ENCODE measurements around the gene RSKR. TPM values are rescaled to one million over a fixed set of nuclear protein-coding genes. Genes with fewer than 3 reads are reported as not detected.

RSKR gene
- polyA plus RNA-seq, 2 of the 4 experiments (the other 2 are of a cell fraction) = 5.8 to 18.7 TPM

DNA sequence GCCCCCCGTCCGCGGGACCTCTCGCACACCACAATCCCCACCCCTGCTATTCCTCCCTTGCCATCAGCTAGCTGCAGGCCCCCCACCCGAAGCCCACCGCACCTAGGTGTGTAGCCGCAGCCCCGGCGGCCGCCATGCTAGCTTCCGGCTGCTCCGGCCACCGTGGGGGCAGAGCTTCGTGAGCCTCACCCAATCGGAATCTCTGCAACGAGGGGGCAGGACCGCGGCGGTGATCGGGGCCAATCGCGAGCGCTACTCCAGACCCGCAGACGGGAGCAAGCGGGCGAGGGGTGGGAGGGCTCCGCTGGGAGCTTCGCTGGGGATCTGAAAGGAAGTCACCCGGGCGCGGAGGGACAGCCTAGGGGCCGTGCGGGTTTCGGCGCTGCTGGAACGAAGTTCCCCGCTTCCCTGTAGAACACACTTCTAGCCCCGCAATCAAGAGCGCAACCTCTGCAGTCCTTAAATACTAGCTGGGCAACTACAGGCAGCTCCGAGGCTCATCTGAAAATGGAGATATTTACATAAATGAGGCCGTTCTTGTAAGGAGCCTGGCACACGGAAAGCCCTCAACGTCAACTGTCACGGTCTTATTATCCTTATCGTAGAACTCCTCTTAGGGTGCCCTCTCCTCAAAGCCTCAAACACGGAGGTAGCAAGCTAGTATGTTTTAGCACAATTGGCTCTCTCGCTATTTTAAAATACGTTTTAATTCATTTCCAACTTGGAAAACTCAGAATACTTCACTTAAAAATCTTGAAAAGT, 42.4 kb downstream of the RSKR start, which contains the start of gene PIGS:
Gene PIGS (minus strand): TSS at position 164 of the 762 bp plus-strand sequence. CDS start 28 bp downstream, at position 136.
- CTCF ChIA-PET = interaction anchor here (0.6 to 3.8 kb wide), 13 partner anchors 11 to 177 kb away, joined by 3 to 24 read pairs (median 5); partner anchors contain the start of genes SDF2 and SUPT6H
- FAIRE-seq (no peak), ATAC-seq (peak; percentile 93 to 99), DNase-seq (ENCODE audit: low read depth in 1 of 2, low spot score in 1 of 2) (peak; percentile 92 to 100)
- Histone ChIP-seq H3K9me3 (no peaks in the 10 kb centered on the region), H3K4me3 (peak within 1 kb of the TSS; percentile 92), H3K4me1 (peaks cover 26% of the 10 kb centered on the region), H3K27ac (peak within 1 kb of the TSS; percentile 87 to 91), H3K4me2 (peak within 1 kb of the TSS; percentile 96)
- 2% methylated on average over 32 of the region's 49 CpGs for WGBS (ENCODE audit: missing lambda C conversion rate)
- POLR2A ChIA-PET = interaction anchor here (0.6 to 2.1 kb wide), 6 partner anchors 19 to 214 kb away, joined by 3 to 8 read pairs (median 4); partner anchors contain the start of genes BLTP2, POLDIP2 and UNC119
- no peak for TF ChIP-seq RARB (CRISPR knock-in tag; IDR thresholded peaks at IDR 0.05)
- TF ChIP-seq KDM5A (IDR thresholded peaks at IDR 0.05) = peak; percentile 79
- TF ChIP-seq NPAS2 (CRISPR knock-in tag; IDR thresholded peaks at IDR 0.05; ENCODE audit: borderline replicate concordance) = no peak
- TF ChIP-seq CHD2 (IDR thresholded peaks at IDR 0.05; ENCODE audit: low read length, partially characterized antibody) = no peak
- TF ChIP-seq EP300 (IDR thresholded peaks at IDR 0.05) = no peak
- TF ChIP-seq, protein P1, sequence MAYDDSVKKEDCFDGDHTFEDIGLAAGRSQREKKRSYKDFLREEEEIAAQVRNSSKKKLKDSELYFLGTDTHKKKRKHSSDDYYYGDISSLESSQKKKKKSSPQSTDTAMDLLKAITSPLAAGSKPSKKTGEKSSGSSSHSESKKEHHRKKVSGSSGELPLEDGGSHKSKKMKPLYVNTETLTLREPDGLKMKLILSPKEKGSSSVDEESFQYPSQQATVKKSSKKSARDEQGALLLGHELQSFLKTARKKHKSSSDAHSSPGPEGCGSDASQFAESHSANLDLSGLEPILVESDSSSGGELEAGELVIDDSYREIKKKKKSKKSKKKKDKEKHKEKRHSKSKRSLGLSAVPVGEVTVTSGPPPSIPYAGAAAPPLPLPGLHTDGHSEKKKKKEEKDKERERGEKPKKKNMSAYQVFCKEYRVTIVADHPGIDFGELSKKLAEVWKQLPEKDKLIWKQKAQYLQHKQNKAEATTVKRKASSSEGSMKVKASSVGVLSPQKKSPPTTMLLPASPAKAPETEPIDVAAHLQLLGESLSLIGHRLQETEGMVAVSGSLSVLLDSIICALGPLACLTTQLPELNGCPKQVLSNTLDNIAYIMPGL (CRISPR knock-in tag; IDR thresholded peaks at IDR 0.05; ENCODE audit: borderline replicate concordance) = no peak
- no peak for TF ChIP-seq KDM1A (IDR thresholded peaks at IDR 0.05; ENCODE audit: low read depth)
- 0 out of 2 replicates have a peak, but pooled peaks have one; percentile 78 for TF ChIP-seq PHF8 (IDR thresholded peaks at IDR 0.05; ENCODE audit: borderline replicate concordance, low read depth)
- TF ChIP-seq, protein P2, sequence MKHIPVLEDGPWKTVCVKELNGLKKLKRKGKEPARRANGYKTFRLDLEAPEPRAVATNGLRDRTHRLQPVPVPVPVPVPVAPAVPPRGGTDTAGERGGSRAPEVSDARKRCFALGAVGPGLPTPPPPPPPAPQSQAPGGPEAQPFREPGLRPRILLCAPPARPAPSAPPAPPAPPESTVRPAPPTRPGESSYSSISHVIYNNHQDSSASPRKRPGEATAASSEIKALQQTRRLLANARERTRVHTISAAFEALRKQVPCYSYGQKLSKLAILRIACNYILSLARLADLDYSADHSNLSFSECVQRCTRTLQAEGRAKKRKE (CRISPR knock-in tag; IDR thresholded peaks at IDR 0.05; ENCODE audit: low read depth) = no peak
- TF ChIP-seq ZNF302 (CRISPR knock-in tag; IDR thresholded peaks at IDR 0.05) = no peak
- TF ChIP-seq RAD21 (conservative IDR thresholded peaks at IDR 0.05 in 1 of 2, IDR thresholded peaks at IDR 0.05 in 1 of 2) = no peak
- TF ChIP-seq RNF2 (IDR thresholded peaks at IDR 0.05; ENCODE audit: borderline replicate concordance, low read depth) = no peak
- TF ChIP-seq ZFP36 (IDR thresholded peaks at IDR 0.05; ENCODE audit: borderline replicate concordance, partially characterized antibody) = no peak
- no peak for TF ChIP-seq SREBF2 (IDR thresholded peaks at IDR 0.05)
- no peak for TF ChIP-seq HDAC2 (IDR thresholded peaks at IDR 0.05)
- TF ChIP-seq TP53 (CRISPR knock-in tag; IDR thresholded peaks at IDR 0.05) = no peak
- TF ChIP-seq BHLHE40 (IDR thresholded peaks at IDR 0.05; ENCODE audit: low read depth, low read length) = no peak
- no peak for TF ChIP-seq HEYL (CRISPR knock-in tag; IDR thresholded peaks at IDR 0.05)
- TF ChIP-seq PBX3 (IDR thresholded peaks at IDR 0.05) = no peak; the same call in 1 of the 2 replicates
- TF ChIP-seq REST (IDR thresholded peaks at IDR 0.05) = no peak
- TF ChIP-seq, protein P3, sequence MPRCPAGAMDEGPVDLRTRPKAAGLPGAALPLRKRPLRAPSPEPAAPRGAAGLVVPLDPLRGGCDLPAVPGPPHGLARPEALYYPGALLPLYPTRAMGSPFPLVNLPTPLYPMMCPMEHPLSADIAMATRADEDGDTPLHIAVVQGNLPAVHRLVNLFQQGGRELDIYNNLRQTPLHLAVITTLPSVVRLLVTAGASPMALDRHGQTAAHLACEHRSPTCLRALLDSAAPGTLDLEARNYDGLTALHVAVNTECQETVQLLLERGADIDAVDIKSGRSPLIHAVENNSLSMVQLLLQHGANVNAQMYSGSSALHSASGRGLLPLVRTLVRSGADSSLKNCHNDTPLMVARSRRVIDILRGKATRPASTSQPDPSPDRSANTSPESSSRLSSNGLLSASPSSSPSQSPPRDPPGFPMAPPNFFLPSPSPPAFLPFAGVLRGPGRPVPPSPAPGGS (IDR thresholded peaks at IDR 0.05) = 0 out of 3 replicates have a peak, but pooled peaks have one; percentile 32
- TF ChIP-seq EHMT2 (IDR thresholded peaks at IDR 0.05; ENCODE audit: low read depth) = no peak
- TF ChIP-seq JUN (IDR thresholded peaks at IDR 0.05) = peak in 1 of 2 experiments; percentile 50; a peak in 1 of 5 replicates
- no peak for TF ChIP-seq CBX8 (IDR thresholded peaks at IDR 0.05)
- no peak for TF ChIP-seq JUNB (IDR thresholded peaks at IDR 0.05)
- TF ChIP-seq MAFK (IDR thresholded peaks at IDR 0.05; ENCODE audit: partially characterized antibody) = no peak
- no peak for TF ChIP-seq RCOR1 (IDR thresholded peaks at IDR 0.05; ENCODE audit: low read depth, low read length)
- TF ChIP-seq HES2 (IDR thresholded peaks at IDR 0.05) = no peak
- TF ChIP-seq FOXS1 (CRISPR knock-in tag; IDR thresholded peaks at IDR 0.05) = no peak
- peak; percentile 47; the same call in 1 of the 2 replicates for TF ChIP-seq RFX5 (IDR thresholded peaks at IDR 0.05)
- TF ChIP-seq SMC3 (IDR thresholded peaks at IDR 0.05) = no peak
- TF ChIP-seq POLR2A (IDR thresholded peaks at IDR 0.05; ENCODE audit: low read length) = peak; percentile 84

Measured in A549 (cell line).